ENCODE measurements around the gene SLC25A6. TPM values are rescaled to one million over a fixed set of nuclear protein-coding genes. Genes with fewer than 3 reads are reported as not detected.
"Not testable (repeated sequence)": the region's sequence is repeated elsewhere in the genome, so short reads cannot be mapped to it uniquely, and the experiment has no call there.

Gene SLC25A6
- polyA plus RNA-seq, 1 donor: 449 TPM

DNA sequence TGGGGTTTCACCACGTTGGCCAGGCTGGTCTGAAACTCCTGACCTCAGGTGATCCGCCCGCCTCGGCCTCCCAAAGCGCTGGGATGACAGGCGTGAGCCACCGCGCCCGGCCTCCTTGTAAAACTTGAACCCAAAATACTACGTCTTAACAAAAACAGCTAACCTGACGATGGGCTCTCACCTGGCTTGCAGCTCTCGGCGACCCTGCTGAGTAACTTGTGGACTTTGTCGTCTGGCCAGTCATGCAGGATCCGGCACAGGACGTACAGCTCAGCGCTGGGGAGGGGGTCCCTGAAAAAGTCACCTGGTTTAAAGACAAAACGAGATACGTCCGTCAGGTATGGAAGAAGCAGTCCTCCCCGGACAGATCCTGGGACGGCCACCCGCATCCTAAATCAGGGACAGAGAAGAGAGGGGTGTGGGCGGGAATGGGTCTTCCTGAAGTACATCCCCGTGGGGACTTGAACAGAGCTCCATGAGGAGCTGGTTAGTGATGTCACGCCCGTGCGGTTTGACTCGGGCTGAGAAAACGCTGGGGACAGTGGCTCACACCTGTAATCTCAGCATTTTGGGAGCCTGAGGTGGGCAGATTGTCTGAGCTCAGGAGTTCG is 20.7 kb upstream of the SLC25A6 start:
- DNase-seq (ENCODE audit: low read depth): no peak

DNA sequence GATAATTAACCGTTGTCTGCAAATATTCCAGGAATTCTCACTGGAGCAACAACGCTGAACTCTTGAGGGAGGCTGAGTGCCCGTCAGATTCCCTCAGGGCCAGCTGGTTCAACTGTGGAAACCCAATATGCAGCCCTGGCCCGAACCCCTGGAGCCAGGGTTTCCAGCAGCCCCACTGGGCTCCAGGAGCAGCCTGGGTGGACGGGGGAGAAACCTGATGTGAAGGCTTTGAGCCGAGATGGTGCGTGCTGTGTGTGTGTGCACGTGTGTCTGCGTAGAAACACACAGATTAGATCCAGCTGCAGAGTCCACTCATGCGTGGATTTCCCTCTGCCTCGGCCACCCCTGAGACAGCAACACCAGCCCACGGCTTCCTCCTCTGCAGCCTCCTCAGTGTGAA is 19.4 kb upstream of the SLC25A6 start:
- no peak for DNase-seq (ENCODE audit: low read depth)

- no peak for DNase-seq (ENCODE audit: low read depth)
Measured at GRCh38 chrX:1407035-1407434, 15.1 kb upstream of the SLC25A6 start.

DNA sequence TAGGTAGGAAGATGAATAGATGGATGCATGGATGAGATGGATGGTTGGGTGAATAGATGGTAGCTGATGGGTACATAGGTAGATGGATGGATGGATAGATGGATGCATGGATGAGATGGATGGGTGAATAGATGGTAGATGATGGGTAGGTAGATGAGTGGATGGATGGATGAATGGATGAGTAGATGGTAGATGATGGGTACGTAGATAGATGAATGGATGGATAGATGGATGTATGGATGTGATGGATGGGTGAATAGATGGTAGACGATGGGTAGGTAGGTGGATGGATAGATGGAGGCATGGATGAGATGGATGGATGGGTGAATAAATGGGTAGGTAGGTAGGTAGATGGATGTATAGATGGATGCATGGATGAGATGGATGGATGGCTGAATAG is 13.9 kb upstream of the SLC25A6 start:
- not testable (repeated sequence) for DNase-seq (ENCODE audit: low read depth)

DNA sequence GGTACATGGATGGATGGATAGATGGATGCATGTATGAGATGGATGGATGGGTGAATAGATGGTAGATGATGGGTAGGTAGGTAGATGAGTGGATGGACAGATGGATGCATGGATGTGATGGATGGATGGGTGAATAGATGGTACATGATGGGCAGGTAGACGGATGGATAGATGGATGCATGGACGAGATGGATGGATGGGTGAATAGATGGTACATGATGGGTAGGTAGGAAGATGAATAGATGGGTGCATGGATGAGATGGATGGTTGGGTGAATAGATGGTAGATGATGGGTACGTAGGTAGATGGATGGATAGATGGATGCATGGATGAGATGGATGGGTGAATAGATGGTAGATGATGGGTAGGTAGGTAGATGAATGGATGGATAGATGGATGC is 12.0 kb upstream of the SLC25A6 start:
- not testable (repeated sequence) for DNase-seq (ENCODE audit: low read depth)

GRCh38 chrX:1403228-1403627 is 11.3 kb upstream of the SLC25A6 start:
- no peak for DNase-seq (ENCODE audit: low read depth)

GRCh38 chrX:1401611-1402430 is 9.9 kb upstream of the SLC25A6 start:
- no peak for DNase-seq (ENCODE audit: low read depth)

GRCh38 chrX:1400742-1401471 is 9.0 kb upstream of the SLC25A6 start:
- no peak for DNase-seq (ENCODE audit: low read depth)

DNA sequence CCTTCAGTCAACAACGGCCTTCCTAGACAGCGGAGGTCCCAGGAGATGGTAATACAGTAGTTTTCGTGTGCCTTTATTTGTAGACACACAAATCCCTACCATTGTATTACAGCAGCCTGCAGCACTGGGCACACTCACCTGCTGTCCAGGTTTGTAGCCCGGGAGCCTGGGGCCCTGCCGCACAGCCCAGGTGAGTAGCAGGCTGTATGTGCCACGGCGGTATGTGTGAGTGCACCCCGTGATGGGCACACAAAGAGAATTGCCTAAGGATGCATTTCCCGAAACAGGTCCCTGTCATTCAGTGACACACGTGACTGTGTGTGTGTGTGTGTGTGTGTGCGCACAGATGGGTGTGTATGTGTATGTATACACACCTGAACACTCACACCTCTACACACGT is 8.1 kb upstream of the SLC25A6 start:
- no peak for DNase-seq (ENCODE audit: low read depth)

- DNase-seq (ENCODE audit: low read depth): no peak
Measured at GRCh38 chrX:1398431-1399340, 6.8 kb upstream of the SLC25A6 start.

GRCh38 chrX:1397441-1398270 is 5.7 kb upstream of the SLC25A6 start:
- DNase-seq (ENCODE audit: low read depth): no peak

DNA sequence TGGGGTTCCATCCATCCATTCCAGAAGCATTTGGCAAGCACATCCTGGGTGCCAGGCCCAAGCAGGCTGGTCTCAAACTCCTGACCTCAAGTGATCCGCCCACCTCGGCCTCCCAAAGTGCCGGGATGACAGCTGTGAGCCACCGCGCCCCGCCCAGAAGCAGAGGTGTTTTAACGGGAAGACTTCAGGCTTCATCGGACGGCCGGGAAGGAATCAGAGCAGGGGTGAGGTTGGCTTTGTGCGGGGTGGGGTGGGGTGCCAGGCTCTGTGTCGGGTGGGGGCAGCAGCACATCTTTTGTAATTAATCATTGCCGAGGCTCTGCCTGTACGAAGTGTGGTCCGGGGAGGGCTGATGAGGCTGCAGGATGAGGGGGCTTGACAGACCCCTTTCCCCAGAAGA is 5.1 kb upstream of the SLC25A6 start:
- no peak for DNase-seq (ENCODE audit: low read depth)

DNA sequence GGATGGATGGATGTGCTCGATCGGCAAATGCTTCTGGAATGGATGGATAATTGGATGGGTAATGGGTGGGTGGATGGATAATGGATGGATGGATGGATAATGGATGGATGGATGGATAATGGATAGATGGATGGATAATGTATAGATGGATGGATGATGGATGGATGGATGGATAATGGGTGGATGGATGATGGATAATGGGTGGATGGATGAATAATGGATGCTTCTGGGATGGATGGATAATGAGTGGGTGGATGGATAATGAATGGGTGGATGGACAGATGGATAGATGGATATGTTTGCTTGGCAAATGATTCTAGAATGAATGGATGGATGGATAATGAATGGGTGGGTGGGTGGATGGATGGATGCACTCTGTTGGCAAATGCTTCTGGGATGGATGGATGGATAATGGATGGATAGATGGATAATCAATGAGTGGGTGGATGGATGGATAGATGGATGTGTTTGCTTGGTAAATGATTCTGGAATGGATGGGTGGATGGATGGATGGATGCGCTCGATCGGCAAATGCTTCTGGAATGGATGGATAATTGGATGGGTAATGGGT is 3.8 kb upstream of the SLC25A6 start:
- DNase-seq (ENCODE audit: low read depth): no peak

- DNase-seq (ENCODE audit: low read depth): no peak
Measured at GRCh38 chrX:1394731-1395501, 3.0 kb upstream of the SLC25A6 start.

- no peak for DNase-seq (ENCODE audit: low read depth)
Measured at GRCh38 chrX:1393871-1394615, 2.1 kb upstream of the SLC25A6 start.

DNA sequence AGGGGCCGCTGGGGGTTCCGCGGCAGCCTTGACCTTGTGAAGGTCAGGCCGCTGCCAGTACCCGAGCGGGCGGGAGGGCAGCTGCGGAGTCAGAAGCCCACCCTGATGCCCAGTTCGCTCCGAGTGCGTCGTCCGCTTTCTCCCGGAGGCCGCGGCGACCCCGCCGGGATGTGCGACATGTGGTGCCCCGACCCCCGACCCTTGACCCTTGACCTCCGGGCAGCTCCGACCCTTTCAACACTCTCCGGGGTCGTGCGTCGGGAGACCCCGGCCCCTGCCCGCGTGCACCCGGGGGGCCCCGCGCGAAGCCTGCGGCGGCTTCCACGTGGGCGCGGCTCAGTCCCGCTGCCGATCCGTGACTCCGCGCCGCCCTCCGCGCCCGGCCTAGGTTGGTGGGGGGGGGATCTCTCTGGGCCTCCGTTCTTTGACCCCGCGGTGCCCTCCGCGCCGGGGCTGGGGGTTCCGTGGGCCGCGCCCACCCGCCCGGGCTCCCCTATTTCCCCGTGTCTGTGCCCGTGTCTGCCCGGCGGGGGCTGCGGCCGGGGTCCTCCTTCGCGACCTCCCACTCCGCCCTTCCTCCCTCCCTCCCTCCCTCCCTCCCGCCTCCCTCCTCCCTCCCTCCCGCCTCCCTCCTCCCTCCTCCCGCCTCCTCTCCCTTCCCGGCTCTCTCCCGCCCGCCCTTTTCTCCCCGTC is 609 bp upstream of the SLC25A6 start:
- peak; percentile 35 for DNase-seq (ENCODE audit: low read depth)

GRCh38 chrX:1391370-1391706 is 575 bp downstream of the SLC25A6 start:
- DNase-seq (ENCODE audit: low read depth): no peak

DNA sequence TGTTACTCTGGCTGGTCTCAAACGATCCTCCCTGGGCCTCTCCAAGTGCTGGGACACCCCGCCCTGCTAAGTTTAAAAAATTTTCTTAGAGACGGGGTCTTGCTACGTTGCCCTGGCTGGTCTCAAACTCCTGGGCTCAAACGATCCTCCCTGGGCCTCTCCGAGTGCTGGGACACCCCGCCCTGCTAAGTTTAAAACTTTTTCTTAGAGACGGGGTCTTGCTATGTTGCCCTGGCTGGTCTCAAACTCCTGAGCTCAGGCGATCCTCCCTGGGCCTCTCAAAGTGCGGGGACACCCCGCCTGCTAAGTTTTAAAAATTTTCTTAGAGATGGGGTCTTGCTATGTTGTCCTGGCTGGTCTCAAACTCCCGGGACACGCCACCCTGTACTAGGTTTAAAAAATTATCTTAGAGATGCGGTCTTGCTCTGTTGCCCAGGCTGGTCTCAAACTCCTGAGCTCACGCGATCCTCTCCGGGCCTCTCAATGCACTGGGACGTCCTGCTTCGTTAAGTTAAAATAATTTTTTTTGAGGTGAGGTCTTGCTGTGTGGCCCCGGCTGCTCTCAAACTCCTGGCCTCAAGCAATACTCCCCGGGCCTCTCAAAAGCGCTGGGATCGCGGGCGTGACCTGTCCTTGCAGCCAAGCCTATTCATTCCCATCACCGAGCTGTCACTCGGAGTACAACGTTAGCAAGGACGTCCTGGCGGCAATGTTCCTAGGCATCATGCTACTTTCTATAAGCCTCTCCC is 1.1 kb downstream of the SLC25A6 start:
- no peak for DNase-seq (ENCODE audit: low read depth)

All from forelimb muscle (tissue), 1 donor.